ENCODE measurements around the gene SEC24B. TPM values are rescaled to one million over a fixed set of nuclear protein-coding genes. Genes with fewer than 3 reads are reported as not detected.
"Not testable (repeated sequence)": the region's sequence is repeated elsewhere in the genome, so short reads cannot be mapped to it uniquely, and the experiment has no call there.

The SEC24B gene
- total RNA-seq, 1 donor from 2014 or later, result 34.6 TPM

GRCh38 chr4:109510687-109511086 lies 77.1 kb downstream of the SEC24B start:
- Mint-ChIP-seq H3K9me3 (ENCODE audit: unreplicated experiment) (no peaks in the 10 kb centered on the region), H3K27ac (ENCODE audit: unreplicated experiment) (no peak overlapping the region), H3K27me3 (ENCODE audit: unreplicated experiment) (no peaks in the 10 kb centered on the region), H3K4me3 (ENCODE audit: unreplicated experiment) (no peak overlapping the region), H3K4me1 (ENCODE audit: unreplicated experiment) (no peaks in the 10 kb centered on the region), H3K36me3 (ENCODE audit: unreplicated experiment) (peaks cover 50% of the 10 kb centered on the region)
- no peak for DNase-seq (ENCODE audit: extremely low spot score, unreplicated experiment)
- TF ChIP-seq CTCF (IDR thresholded peaks at IDR 0.05), result no peak

GRCh38 chr4:109511414-109511813 lies 77.8 kb downstream of the SEC24B start:
- no peak for DNase-seq (ENCODE audit: extremely low spot score, unreplicated experiment)
- no peak overlapping the region for H3K27ac Mint-ChIP-seq (ENCODE audit: unreplicated experiment)
- H3K9me3 Mint-ChIP-seq (ENCODE audit: unreplicated experiment), result no peaks in the 10 kb centered on the region
- TF ChIP-seq CTCF (IDR thresholded peaks at IDR 0.05), result no peak
- H3K4me1 Mint-ChIP-seq (ENCODE audit: unreplicated experiment), result no peaks in the 10 kb centered on the region
- peaks cover 47% of the 10 kb centered on the region for H3K36me3 Mint-ChIP-seq (ENCODE audit: unreplicated experiment)
- no peak overlapping the region for H3K4me3 Mint-ChIP-seq (ENCODE audit: unreplicated experiment)
- no peaks in the 10 kb centered on the region for H3K27me3 Mint-ChIP-seq (ENCODE audit: unreplicated experiment)

- not testable (repeated sequence) for H3K9me3 Mint-ChIP-seq (ENCODE audit: unreplicated experiment); H3K27ac Mint-ChIP-seq (ENCODE audit: unreplicated experiment); DNase-seq (ENCODE audit: extremely low spot score, unreplicated experiment); H3K27me3 Mint-ChIP-seq (ENCODE audit: unreplicated experiment); H3K4me1 Mint-ChIP-seq (ENCODE audit: unreplicated experiment); H3K4me3 Mint-ChIP-seq (ENCODE audit: unreplicated experiment)
- H3K36me3 Mint-ChIP-seq (ENCODE audit: unreplicated experiment), result peaks cover 54% of the 10 kb centered on the region
These were observed 79.8 kb downstream of the SEC24B start for GRCh38 chr4:109513368-109513767.

- no peak for TF ChIP-seq CTCF (IDR thresholded peaks at IDR 0.05)
- Mint-ChIP-seq H3K27ac (ENCODE audit: unreplicated experiment) (no peak overlapping the region), H3K27me3 (ENCODE audit: unreplicated experiment) (no peaks in the 10 kb centered on the region), H3K36me3 (ENCODE audit: unreplicated experiment) (peaks cover 53% of the 10 kb centered on the region), H3K9me3 (ENCODE audit: unreplicated experiment) (peaks cover 3% of the 10 kb centered on the region), H3K4me1 (ENCODE audit: unreplicated experiment) (no peaks in the 10 kb centered on the region), H3K4me3 (ENCODE audit: unreplicated experiment) (no peak overlapping the region)
- no peak for DNase-seq (ENCODE audit: extremely low spot score, unreplicated experiment)
These were observed 98.6 kb downstream of the SEC24B start for GRCh38 chr4:109532182-109532581.

- no peak for TF ChIP-seq CTCF (IDR thresholded peaks at IDR 0.05)
- Mint-ChIP-seq H3K4me1 (ENCODE audit: unreplicated experiment) (peaks cover 6% of the 10 kb centered on the region), H3K27ac (ENCODE audit: unreplicated experiment) (no peak overlapping the region), H3K4me3 (ENCODE audit: unreplicated experiment) (no peak overlapping the region), H3K36me3 (ENCODE audit: unreplicated experiment) (peaks cover 26% of the 10 kb centered on the region), H3K9me3 (ENCODE audit: unreplicated experiment) (no peaks in the 10 kb centered on the region), H3K27me3 (ENCODE audit: unreplicated experiment) (no peaks in the 10 kb centered on the region)
- DNase-seq (ENCODE audit: extremely low spot score, unreplicated experiment), result no peak
These were observed 111.8 kb downstream of the SEC24B start for GRCh38 chr4:109545401-109545800.

- Mint-ChIP-seq H3K27ac (ENCODE audit: unreplicated experiment) (no peak overlapping the region), H3K4me3 (ENCODE audit: unreplicated experiment) (no peak overlapping the region), H3K4me1 (ENCODE audit: unreplicated experiment) (peaks cover 6% of the 10 kb centered on the region), H3K9me3 (ENCODE audit: unreplicated experiment) (no peaks in the 10 kb centered on the region), H3K27me3 (ENCODE audit: unreplicated experiment) (no peaks in the 10 kb centered on the region), H3K36me3 (ENCODE audit: unreplicated experiment) (peaks cover 20% of the 10 kb centered on the region)
- DNase-seq (ENCODE audit: extremely low spot score, unreplicated experiment), result no peak
- no peak for TF ChIP-seq CTCF (IDR thresholded peaks at IDR 0.05)
These were observed 113.8 kb downstream of the SEC24B start for GRCh38 chr4:109547394-109547793.

Data from osteocyte (in vitro differentiated cells).